Stomach (tissue), 4 donors: ENCODE data around the gene ACE.

Source experiments
- POLR2A ChIP-seq, 4 donors: fragments of 450-650 bp; IDR thresholded peaks; one replicate each; pipeline ENCODE4 v1.6.1; 2016; ENCODE audit warnings: antibody characterized with exemption in 4 of 4, control low read depth in 2 of 4, mild to moderate bottlenecking in 1 of 4, moderate library complexity in 1 of 4
- TF ChIP-seq, protein P1 (sequence below), 7 experiments: fragments of 450-650 bp in 4 of 7; fragments of 200-600 bp in 3 of 7; sonication (generic) in 3 of 7; IDR thresholded peaks; one replicate each; pipeline ENCODE4 v1.5.1; 2016 to 2019; ENCODE audit warnings: antibody characterized with exemption in 7 of 7, control low read depth in 2 of 7, mild to moderate bottlenecking in 1 of 7

DNA sequence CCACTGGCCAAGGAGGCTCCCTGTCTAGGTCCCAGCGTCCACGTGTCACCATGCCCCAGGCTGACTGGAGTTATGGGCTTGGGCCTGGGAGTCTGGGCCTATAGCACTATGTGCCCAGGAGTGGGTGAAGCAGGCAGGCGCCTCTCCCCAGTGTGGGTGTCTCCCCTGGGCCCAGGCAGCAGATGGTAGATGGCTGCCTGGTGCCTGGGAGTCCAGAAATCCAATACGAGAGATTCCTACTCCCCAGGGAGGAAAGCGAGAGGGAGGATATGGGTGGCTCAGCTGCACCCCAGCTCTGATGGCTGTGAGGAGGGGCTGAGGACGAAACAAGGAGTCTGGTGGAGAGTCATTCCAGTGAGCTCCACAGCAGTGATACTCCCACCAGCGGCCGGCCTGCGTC is 51.3 kb downstream of the ACE start:
- TF ChIP-seq, protein P1, sequence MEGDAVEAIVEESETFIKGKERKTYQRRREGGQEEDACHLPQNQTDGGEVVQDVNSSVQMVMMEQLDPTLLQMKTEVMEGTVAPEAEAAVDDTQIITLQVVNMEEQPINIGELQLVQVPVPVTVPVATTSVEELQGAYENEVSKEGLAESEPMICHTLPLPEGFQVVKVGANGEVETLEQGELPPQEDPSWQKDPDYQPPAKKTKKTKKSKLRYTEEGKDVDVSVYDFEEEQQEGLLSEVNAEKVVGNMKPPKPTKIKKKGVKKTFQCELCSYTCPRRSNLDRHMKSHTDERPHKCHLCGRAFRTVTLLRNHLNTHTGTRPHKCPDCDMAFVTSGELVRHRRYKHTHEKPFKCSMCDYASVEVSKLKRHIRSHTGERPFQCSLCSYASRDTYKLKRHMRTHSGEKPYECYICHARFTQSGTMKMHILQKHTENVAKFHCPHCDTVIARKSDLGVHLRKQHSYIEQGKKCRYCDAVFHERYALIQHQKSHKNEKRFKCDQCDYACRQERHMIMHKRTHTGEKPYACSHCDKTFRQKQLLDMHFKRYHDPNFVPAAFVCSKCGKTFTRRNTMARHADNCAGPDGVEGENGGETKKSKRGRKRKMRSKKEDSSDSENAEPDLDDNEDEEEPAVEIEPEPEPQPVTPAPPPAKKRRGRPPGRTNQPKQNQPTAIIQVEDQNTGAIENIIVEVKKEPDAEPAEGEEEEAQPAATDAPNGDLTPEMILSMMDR (IDR thresholded peaks at IDR 0.05): no peak
- no peak for TF ChIP-seq POLR2A (IDR thresholded peaks at IDR 0.05)
